Activated naive CD8-positive, alpha-beta T cell treated with anti-CD3 and anti-CD28 coated beads, Interleukin-2, amount 50 U/mL, for 24 hours (primary cell): ENCODE measurements around the gene PPM1E.
"Not testable (repeated sequence)": the region's sequence is repeated elsewhere in the genome, so short reads cannot be mapped to it uniquely, and the experiment has no call there.

Source experiments
- ATAC-seq: fragments of 150-1000 bp; cut with Tn5 transposase; one replicate; pipeline ENCODE4 v1.10.0; 2021
- DNase-seq: peaks from one replicate; pipeline ENCODE4 v3.0.0; 2021
- H3K27ac Mint-ChIP-seq: one replicate; pipeline ENCODE4 v1.8.0; 2021; ENCODE audit warnings: mild to moderate bottlenecking, mixed read lengths
- H3K27me3 Mint-ChIP-seq: one replicate; pipeline ENCODE4 v1.8.0; 2021; ENCODE audit warnings: mixed read lengths
- H3K36me3 Mint-ChIP-seq: one replicate; pipeline ENCODE4 v1.8.0; 2021; ENCODE audit warnings: low read depth, mixed read lengths
- H3K4me1 Mint-ChIP-seq: one replicate; pipeline ENCODE4 v1.8.0; 2021; ENCODE audit warnings: mixed read lengths
- H3K4me3 Mint-ChIP-seq: one replicate; pipeline ENCODE4 v1.8.0; 2021; ENCODE audit warnings: mild to moderate bottlenecking, moderate library complexity, mixed read lengths
- H3K9me3 Mint-ChIP-seq: one replicate; pipeline ENCODE4 v1.8.0; 2021; ENCODE audit warnings: mixed read lengths

The PPM1E gene

DNA sequence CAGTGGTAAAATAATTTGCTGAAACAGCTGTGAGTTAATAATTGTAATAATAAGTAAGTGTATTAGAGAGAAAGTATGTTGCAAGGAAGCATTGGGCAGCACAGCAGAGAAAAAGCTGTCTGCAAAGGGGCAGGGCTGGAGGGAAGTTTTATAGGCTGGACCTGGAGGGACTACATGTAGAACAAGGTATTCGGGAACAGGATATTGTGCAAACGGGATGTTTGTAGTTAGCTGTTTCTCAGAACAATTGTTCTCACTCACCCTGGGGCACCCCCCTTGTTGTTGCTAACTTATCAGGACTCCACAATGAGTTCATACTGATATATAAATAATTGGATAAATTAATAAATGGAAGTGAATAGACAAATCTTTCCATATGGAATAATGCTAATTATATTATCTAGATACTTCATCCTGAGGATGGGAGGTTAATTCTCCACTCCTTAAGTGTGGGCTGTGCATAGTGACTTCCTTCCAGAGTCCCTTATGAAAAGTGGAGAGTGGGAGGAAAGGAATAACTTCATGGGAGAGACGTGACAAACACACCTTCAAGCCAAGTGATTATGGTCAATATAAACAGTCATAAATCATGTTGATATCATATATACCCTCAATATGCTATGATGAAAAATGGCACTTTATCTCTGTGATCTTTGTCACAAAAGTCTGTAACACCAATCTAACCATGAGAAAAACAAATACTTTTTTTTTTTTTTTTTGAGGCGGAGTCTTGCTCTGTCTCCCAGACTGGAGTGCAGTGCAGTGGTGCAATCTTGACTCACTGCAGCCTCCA is 85.4 kb downstream of the PPM1E start:
- H3K4me3 Mint-ChIP-seq = no peak overlapping the region
- no peaks in the 10 kb centered on the region for H3K4me1 Mint-ChIP-seq
- no peaks in the 10 kb centered on the region for H3K9me3 Mint-ChIP-seq
- H3K36me3 Mint-ChIP-seq = no peaks in the 10 kb centered on the region
- no peak overlapping the region for H3K27ac Mint-ChIP-seq
- no peak for DNase-seq
- ATAC-seq = no peak
- peaks cover 13% of the 10 kb centered on the region for H3K27me3 Mint-ChIP-seq

DNA sequence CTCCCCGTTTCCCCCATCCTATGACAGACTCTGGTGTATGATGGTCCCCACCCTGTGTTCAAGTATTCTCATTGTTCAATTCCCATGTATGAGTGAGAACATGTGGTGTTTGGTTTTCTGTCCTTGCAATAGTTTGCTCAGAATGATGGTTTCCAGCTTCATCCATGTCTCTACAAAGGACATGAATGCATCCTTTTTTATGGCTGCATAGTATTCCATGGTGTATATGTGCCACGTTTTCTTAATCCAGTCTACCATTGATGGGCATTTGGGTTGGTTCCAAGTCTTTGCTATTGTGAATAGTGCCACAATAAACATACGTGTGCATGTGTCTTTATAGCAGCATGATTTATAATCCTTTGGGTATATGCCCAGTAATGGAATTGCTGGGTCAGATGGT is 90.8 kb downstream of the PPM1E start:
- ATAC-seq, H3K4me1 Mint-ChIP-seq, H3K9me3 Mint-ChIP-seq, H3K4me3 Mint-ChIP-seq, DNase-seq, H3K27ac Mint-ChIP-seq, H3K36me3 Mint-ChIP-seq: not testable (repeated sequence)
- H3K27me3 Mint-ChIP-seq = peaks cover 15% of the 10 kb centered on the region

DNA sequence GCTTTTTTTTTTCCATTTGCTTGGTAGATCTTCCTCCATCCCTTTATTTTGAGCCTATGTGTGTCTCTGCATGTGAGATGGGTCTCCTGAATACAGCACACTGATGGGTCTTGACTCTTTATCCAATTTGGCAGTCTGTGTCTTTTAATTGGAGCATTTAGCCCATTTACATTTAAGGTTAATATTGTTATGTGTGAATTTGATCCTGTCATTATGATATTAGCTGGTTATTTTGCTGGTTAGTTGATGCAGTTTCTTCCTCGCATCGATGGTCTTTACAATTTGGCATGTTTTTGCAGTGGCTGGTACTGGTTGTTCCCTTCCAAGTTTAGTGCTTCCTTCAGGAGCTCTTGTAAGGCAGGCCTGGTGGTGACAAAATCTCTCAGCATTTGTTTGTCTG is 94.5 kb downstream of the PPM1E start:
- not testable (repeated sequence) for H3K4me3 Mint-ChIP-seq, H3K36me3 Mint-ChIP-seq, DNase-seq, H3K9me3 Mint-ChIP-seq, H3K27ac Mint-ChIP-seq, ATAC-seq, H3K4me1 Mint-ChIP-seq
- H3K27me3 Mint-ChIP-seq = peaks cover 23% of the 10 kb centered on the region

DNA sequence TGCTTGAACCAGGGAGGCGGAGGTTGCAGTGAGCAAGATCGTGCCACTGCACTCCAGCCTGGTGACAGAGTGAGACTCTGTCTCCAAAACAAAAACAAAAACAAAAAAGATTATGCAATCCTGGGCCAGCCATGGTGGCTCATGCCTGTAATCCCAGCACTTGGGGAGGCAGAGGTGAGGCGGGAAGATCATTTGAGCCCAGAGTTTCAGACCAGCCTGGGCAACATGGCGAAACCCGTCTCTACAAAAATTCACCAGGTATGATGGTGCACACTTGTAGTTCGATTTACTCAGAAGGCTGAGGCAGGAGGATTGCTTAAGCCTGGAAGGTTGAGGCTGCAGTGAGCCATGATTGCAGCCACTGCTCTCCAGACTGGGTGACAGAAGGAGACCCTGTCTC is 109.6 kb downstream of the PPM1E start:
- ATAC-seq (no peak), DNase-seq (no peak)
- Mint-ChIP-seq H3K4me3 (no peak overlapping the region), H3K4me1 (no peaks in the 10 kb centered on the region), H3K27me3 (peaks cover 6% of the 10 kb centered on the region), H3K27ac (no peak overlapping the region), H3K9me3 (no peaks in the 10 kb centered on the region), H3K36me3 (no peaks in the 10 kb centered on the region)

DNA sequence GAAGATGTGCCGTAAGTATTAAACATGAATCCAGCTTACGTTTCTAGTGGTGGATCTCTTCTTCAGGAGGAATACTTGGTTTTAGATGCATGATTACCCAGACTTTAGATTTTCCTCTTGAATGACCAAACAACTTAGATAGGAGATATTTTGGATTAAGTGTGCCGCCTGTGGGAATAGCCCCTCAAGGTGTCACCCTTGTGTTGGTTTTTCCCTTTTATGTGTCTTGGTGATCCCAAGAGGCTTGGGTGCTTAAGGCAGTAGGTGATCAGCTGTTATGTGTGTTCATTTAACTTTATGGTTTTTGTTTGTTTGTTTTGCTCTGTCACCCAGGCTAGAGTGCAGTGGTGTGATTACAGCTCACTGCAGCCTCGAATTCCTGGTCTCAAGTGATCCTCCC is 115.1 kb downstream of the PPM1E start:
- no peak for DNase-seq
- H3K27ac Mint-ChIP-seq = no peak overlapping the region
- no peaks in the 10 kb centered on the region for H3K9me3 Mint-ChIP-seq
- no peak for ATAC-seq
- peaks cover 5% of the 10 kb centered on the region for H3K4me1 Mint-ChIP-seq
- no peak overlapping the region for H3K4me3 Mint-ChIP-seq
- H3K36me3 Mint-ChIP-seq = no peaks in the 10 kb centered on the region
- peaks cover 2% of the 10 kb centered on the region for H3K27me3 Mint-ChIP-seq

DNA sequence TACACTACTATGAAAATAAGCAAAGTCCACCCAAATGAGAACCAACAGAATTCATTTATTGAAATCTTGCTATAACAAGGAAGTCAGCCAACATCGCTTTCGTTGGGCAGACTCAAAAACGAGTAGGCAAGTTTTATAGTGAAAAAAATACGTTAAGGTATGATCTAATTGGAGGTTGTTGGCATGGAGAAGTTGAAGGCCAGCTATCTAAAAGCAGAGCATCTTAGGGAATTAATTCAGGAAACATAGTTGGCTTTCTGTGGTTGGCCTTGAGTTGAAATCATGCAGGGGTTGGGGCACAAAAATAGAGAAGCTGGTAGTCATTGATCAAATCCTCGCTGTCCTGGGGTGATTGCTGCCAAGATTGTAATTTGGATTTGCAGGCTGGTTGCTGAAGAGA is 118.3 kb downstream of the PPM1E start:
- Mint-ChIP-seq H3K4me3 (no peak overlapping the region), H3K36me3 (no peaks in the 10 kb centered on the region), H3K9me3 (no peaks in the 10 kb centered on the region), H3K27ac (no peak overlapping the region), H3K27me3 (peaks cover 2% of the 10 kb centered on the region), H3K4me1 (peaks cover 5% of the 10 kb centered on the region)
- ATAC-seq (no peak), DNase-seq (no peak)

DNA sequence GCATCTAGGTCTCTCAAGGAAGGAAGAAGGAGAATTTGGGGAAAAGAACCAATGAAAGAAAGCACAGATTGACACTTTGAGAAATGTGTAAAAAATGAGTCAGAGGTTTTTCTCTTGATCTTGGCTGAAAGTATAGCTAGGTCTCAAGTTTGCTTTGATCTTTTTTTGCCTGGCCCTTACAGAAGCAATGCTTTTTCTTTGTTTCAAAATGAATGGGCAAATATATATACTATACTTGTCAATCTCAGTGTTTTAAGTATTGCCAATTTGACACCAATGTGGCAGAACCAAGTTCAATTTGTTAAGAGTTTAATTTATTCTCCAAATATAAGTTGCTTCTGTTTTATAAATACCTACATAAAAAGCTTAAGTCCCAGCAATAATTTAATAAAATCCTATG is 119.6 kb downstream of the PPM1E start:
- no peaks in the 10 kb centered on the region for H3K36me3 Mint-ChIP-seq
- H3K9me3 Mint-ChIP-seq = no peaks in the 10 kb centered on the region
- no peaks in the 10 kb centered on the region for H3K27me3 Mint-ChIP-seq
- ATAC-seq (no peak), DNase-seq (no peak)
- H3K27ac Mint-ChIP-seq = no peak overlapping the region
- peaks cover 5% of the 10 kb centered on the region for H3K4me1 Mint-ChIP-seq
- H3K4me3 Mint-ChIP-seq = no peak overlapping the region

DNA sequence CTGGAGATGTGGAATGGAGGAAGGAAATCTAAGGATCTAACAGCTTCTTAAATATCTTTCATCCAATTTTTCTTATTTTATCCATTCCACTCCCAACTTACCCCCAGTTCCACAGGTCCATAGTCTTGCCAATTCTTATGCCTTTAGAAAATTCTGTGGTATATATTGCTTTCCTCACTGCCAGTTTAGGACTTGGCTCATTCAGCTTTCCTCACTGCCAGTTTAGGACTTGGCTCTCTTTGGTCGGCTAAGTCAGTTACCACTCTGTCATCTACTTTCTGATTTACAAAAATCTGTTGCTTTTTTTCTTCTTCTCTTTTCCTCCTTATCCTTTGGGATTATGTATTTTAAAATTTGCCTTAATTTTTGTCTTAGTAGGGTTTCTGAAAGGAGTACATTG is 128.5 kb downstream of the PPM1E start:
- no peak for DNase-seq
- Mint-ChIP-seq H3K36me3 (no peaks in the 10 kb centered on the region), H3K9me3 (no peaks in the 10 kb centered on the region), H3K27me3 (peaks cover 20% of the 10 kb centered on the region), H3K4me1 (no peaks in the 10 kb centered on the region), H3K27ac (no peak overlapping the region), H3K4me3 (no peak overlapping the region)
- ATAC-seq = no peak

DNA sequence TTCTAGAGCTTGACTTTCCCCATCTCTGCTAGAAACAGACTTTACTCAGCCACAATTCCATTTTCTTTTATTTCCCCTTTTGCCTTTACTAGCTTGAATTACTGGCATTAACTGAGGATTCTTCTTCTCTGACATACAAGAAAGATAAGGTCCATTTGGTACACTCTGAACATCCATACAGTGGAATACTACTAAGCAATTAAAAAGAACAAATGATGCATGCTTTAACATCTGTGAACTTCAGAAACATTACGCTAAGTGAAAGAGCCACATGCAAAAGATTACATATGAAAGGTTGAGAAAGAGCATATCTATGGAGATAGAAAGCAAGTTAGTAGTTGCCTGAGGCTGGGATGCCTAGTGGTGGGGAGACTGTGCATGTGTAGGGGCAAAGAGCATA is 130.9 kb downstream of the PPM1E start:
- peaks cover 20% of the 10 kb centered on the region for H3K27me3 Mint-ChIP-seq
- no peak overlapping the region for H3K27ac Mint-ChIP-seq
- H3K4me1 Mint-ChIP-seq = no peaks in the 10 kb centered on the region
- H3K4me3 Mint-ChIP-seq = no peak overlapping the region
- H3K9me3 Mint-ChIP-seq = no peaks in the 10 kb centered on the region
- DNase-seq = no peak
- no peaks in the 10 kb centered on the region for H3K36me3 Mint-ChIP-seq
- no peak for ATAC-seq

DNA sequence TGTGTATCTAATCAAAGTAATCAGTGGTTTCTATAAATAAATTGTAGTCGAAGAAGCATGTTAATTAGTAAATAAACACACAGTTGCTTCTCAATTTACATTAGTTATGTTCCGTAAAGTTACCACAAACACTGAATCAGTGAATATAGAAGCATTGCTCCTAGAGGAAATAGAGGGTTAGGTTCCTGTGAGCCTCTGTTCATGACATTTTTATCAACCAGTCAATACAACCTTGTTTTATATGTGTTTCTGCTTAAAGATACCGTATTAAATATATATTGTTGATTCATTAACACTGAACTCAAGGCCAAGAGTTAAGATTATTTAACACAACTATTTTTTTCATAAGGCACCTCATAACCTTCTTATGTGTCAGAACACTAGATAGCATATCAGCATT is 134.3 kb downstream of the PPM1E start:
- H3K4me3 Mint-ChIP-seq = no peak overlapping the region
- peaks cover 14% of the 10 kb centered on the region for H3K27me3 Mint-ChIP-seq
- ATAC-seq = no peak
- H3K4me1 Mint-ChIP-seq = no peaks in the 10 kb centered on the region
- H3K36me3 Mint-ChIP-seq = no peaks in the 10 kb centered on the region
- no peak for DNase-seq
- no peaks in the 10 kb centered on the region for H3K9me3 Mint-ChIP-seq
- H3K27ac Mint-ChIP-seq = no peak overlapping the region

DNA sequence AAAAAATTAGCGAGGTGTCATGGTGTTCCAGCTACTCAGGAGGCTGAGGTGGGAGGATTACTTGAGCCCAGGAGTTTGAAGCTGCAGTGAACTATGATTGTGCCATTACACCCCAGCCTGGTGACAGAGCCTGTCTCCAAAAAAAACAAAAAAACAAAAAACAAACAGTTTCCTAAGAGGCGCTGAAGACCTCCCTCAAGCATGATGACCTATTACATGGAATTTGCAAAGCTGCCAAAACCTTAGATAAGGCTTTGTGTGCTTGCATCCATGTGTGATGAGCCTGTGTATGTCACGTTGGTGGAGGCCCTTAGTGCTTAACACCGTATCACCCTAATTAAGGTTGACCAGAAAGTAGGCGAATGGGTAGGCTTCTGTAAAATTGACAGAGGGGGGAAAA is 143.5 kb downstream of the PPM1E start:
- peaks cover 4% of the 10 kb centered on the region for H3K27me3 Mint-ChIP-seq
- H3K9me3 Mint-ChIP-seq = no peaks in the 10 kb centered on the region
- no peak overlapping the region for H3K27ac Mint-ChIP-seq
- no peaks in the 10 kb centered on the region for H3K4me1 Mint-ChIP-seq
- no peak overlapping the region for H3K4me3 Mint-ChIP-seq
- DNase-seq (no peak), ATAC-seq (no peak)
- no peaks in the 10 kb centered on the region for H3K36me3 Mint-ChIP-seq

DNA sequence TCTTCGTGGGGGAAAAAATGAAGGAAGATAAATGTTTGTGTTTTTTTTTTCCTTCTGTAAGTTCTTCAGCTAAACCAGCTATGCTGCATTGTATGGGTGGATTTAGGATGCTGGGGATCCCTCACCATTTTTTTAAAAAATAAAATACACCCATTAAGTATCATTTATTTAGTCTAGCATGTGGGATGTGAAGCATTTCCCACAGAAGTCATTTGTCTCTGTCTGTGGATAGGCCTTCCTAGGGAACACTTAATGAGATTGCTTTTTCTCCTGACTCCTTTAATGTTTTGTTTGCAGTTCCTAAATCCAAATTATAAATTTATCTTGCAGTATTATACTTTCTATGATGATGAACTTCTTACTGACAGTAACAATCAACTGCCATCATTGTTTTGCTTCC is 146.7 kb downstream of the PPM1E start:
- Mint-ChIP-seq H3K4me1 (no peaks in the 10 kb centered on the region), H3K27me3 (peaks cover 7% of the 10 kb centered on the region), H3K9me3 (peaks cover 7% of the 10 kb centered on the region), H3K27ac (no peak overlapping the region), H3K36me3 (no peaks in the 10 kb centered on the region), H3K4me3 (no peak overlapping the region)
- ATAC-seq (no peak), DNase-seq (no peak)

DNA sequence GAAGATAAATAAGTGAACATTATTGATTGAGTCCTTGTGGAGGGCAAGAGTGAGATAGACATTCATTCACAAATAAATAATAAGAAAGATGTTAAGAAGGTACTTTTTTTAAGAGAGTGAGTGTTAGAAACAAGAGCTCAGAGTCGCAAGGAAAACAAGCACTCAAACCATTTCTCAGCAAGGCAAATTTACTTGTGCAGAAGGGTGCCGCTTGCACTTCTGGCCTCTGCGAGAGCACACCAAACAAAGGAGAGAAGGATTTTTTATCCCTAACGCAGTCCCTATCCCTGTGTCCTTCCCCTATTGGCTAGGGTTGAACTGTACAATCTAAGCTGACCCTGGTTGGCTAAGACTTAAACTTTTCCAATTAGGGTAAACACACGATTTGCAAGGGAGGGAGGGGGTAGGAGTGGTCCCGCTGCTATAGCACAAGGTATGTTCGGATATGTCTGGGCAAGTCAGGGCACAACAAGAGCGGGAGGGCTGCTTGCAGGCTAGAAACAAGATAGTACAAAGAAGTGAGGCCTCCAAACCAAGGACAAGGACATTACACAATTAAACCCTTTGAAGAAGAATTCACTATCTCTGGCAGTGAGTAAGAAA is 156.2 kb downstream of the PPM1E start:
- no peak for ATAC-seq
- Mint-ChIP-seq H3K27me3 (peaks cover 22% of the 10 kb centered on the region), H3K36me3 (no peaks in the 10 kb centered on the region), H3K9me3 (peaks cover 22% of the 10 kb centered on the region), H3K4me1 (no peaks in the 10 kb centered on the region), H3K27ac (no peak overlapping the region), H3K4me3 (no peak overlapping the region)
- no peak for DNase-seq

DNA sequence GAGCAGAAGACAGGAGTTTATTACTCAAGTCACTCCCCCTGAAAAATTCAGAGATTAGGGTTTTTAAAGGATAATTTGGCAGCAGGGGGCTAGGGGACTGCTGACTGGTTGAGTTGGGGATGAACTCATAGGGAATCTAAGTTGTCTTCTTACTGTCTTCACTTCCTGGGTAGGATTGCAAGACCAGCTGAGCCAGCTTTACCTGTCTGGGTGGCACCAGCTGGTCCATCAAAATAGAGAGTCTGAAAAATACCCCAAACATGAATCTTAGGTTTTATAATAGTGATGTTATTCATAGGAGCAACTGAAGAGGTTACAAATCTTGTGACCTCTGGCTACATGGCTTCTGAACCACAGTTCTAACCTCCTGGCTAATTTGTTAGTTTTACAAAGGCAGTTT is 157.9 kb downstream of the PPM1E start:
- ATAC-seq = no peak
- Mint-ChIP-seq H3K27ac (no peak overlapping the region), H3K4me1 (no peaks in the 10 kb centered on the region), H3K4me3 (no peak overlapping the region), H3K9me3 (peaks cover 22% of the 10 kb centered on the region), H3K36me3 (no peaks in the 10 kb centered on the region), H3K27me3 (peaks cover 23% of the 10 kb centered on the region)
- no peak for DNase-seq

DNA sequence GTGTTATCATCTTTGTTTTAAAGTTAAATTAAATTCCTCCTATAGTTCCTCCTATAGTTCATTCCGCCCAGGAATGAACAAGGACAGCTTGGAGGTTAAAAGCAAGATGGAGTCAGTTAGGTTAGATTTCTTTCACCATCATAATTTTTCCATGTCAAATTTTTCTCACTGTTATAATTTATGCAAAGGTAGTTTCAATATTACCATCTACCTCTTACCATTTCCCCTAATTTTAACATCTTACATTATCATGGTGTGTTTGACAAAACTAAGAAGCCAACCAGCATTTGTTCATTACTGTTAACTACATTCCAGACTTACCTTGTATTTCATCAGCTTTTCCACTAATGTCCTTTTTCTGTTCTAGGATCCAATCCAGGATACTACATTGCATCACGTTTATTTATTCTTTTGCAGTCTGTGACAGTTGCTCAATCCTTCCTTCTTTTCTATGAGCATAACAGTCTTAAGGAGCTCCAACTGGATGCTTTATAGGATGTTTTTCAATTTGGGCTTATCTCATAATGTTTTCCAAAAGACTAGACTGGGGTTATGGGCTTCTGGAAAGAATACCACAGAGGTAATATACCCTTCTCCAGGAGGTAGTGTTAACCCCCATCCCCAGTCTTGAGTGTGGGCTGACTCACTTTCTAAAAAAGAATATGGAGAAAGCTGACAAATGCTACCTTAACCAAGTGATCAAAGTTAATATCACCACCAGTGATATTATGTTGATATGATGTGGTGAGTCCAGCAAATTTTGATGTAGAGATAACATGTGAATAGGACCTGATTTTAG is 158.5 kb downstream of the PPM1E start:
- Mint-ChIP-seq H3K4me3 (no peak overlapping the region), H3K36me3 (no peaks in the 10 kb centered on the region), H3K9me3 (peaks cover 22% of the 10 kb centered on the region), H3K27me3 (peaks cover 20% of the 10 kb centered on the region), H3K27ac (no peak overlapping the region), H3K4me1 (no peaks in the 10 kb centered on the region)
- no peak for ATAC-seq
- DNase-seq = no peak
